GM12878 (cell line): ENCODE results near the gene ATF7IP. TPM values are rescaled to one million over a fixed set of nuclear protein-coding genes. Genes with fewer than 3 reads are reported as not detected.

ENCODE experiments used
- ATAC-seq: fragments of 200-7000 bp; cut with Tn5 transposase; 3 replicates; pipeline ENCODE4 v1.9.1; 2020; ENCODE audit warnings: mild to moderate bottlenecking, moderate library complexity
- BruUV-seq: library from RNA; stranded (reverse); fragments of 400-500 nt; replicated peaks from 2 replicates; lab custom pipeline; 2021; lab: Mats Ljungman, UMichigan
- CTCF ChIA-PET: fragments of 300-600 bp; sonication (Branson Sonifier 250); formaldehyde crosslinking; extraction: SDS; loops from one replicate; lab custom pipeline; 2021; ENCODE audit warnings: inconsistent platforms; lab: Yijun Ruan, JAX
- POLR2A ChIA-PET: fragments of 350-600 bp; formaldehyde crosslinking; extraction: SDS; loops from one replicate; lab custom pipeline; 2021; ENCODE audit warnings: inconsistent platforms; lab: Charles Lee
- RAD21 ChIA-PET: fragments of 300-600 bp; sonication (Branson Sonifier 250); formaldehyde crosslinking; loops from one replicate; lab custom pipeline; 2023; ENCODE audit warnings: antibody characterized with exemption; ENCODE audit not compliant: unreplicated experiment; lab: Charles Lee
- SMC1A ChIA-PET: fragments of 300-600 bp; sonication (Branson Sonifier 250); formaldehyde crosslinking; loops from one replicate; lab custom pipeline; 2023; ENCODE audit not compliant: unreplicated experiment, uncharacterized antibody; lab: Charles Lee
- DNase-seq: peaks from one replicate; pipeline ENCODE4 v3.0.0-alpha.2; 2011; ENCODE audit warnings: low read depth, low spot score
- FAIRE-seq: peaks from 3 replicates; lab custom pipeline; 2011; peaks lifted over from hg19 to GRCh38; lab: Jason Lieb, UNC
- H2AFZ ChIP-seq: 2 replicates; pipeline ENCODE4 v1.6.0; 2011; ENCODE audit warnings: low read depth, low read length, control low read depth; ENCODE audit not compliant: control insufficient read depth
- H3K27ac ChIP-seq: 2 replicates; pipeline ENCODE4 v1.5.1; 2011; ENCODE audit warnings: control low read depth; ENCODE audit not compliant: control insufficient read depth, insufficient read depth
- H3K27me3 ChIP-seq, 2 experiments: replicated peaks in 1 of 2; 2 replicates each; pipeline versions ENCODE4 v1.6.0 to v1.6.1; 2011; ENCODE audit warnings: low read length in 1 of 2; ENCODE audit not compliant: control insufficient read depth in 2 of 2, insufficient read depth in 2 of 2
- H3K36me3 ChIP-seq, 2 experiments: 2 replicates each; pipeline ENCODE4 v1.5.1; 2011; ENCODE audit warnings: low read length in 1 of 2; ENCODE audit not compliant: control insufficient read depth in 2 of 2, insufficient read depth in 2 of 2
- H3K4me1 ChIP-seq: 2 replicates; pipeline ENCODE4 v1.6.1; 2011; ENCODE audit warnings: mild to moderate bottlenecking, low read length, moderate library complexity, mixed read lengths; ENCODE audit not compliant: control insufficient read depth, insufficient read depth
- H3K4me2 ChIP-seq: 2 replicates; pipeline ENCODE4 v1.6.0; 2011; ENCODE audit warnings: control low read depth; ENCODE audit not compliant: control insufficient read depth, insufficient read depth
- H3K4me3 ChIP-seq: fragments of 200-600 bp; sonication (generic); 2 replicates; pipeline ENCODE4 v1.5.1; 2016
- H3K79me2 ChIP-seq: 2 replicates; pipeline ENCODE4 v1.6.0; 2011; ENCODE audit warnings: low read length; ENCODE audit not compliant: control insufficient read depth, insufficient read depth
- H3K9ac ChIP-seq: 2 replicates; pipeline ENCODE4 v1.8.0; 2011; ENCODE audit warnings: low read length, control low read depth, mixed read lengths; ENCODE audit not compliant: control insufficient read depth, insufficient read depth
- H3K9me3 ChIP-seq: replicated peaks from 3 replicates; pipeline ENCODE4 v1.5.1; 2011; ENCODE audit warnings: mild to moderate bottlenecking, low read length; ENCODE audit not compliant: control insufficient read depth, insufficient read depth
- H4K20me1 ChIP-seq: 2 replicates; pipeline ENCODE4 v1.6.0; 2011; ENCODE audit not compliant: control insufficient read depth, insufficient read depth
- ATF7 ChIP-seq: fragments of 450-650 bp; IDR thresholded peaks from 2 replicates; pipeline ENCODE4 v1.6.1; 2016; ENCODE audit warnings: low read depth, mild to moderate bottlenecking
- FOS ChIP-seq: IDR thresholded peaks from 3 replicates; pipeline ENCODE4 v1.6.1; 2011; ENCODE audit warnings: borderline replicate concordance; ENCODE audit not compliant: insufficient read length; ENCODE audit errors: extremely low read depth
- HDAC2 ChIP-seq: fragments of 200-600 bp; sonication (generic); IDR thresholded peaks from 2 replicates; pipeline ENCODE4 v1.6.1; 2017
- KAT2A ChIP-seq: conservative IDR thresholded peaks from 2 replicates; pipeline ENCODE4 v1.6.1; 2011; ENCODE audit warnings: low read depth, low read length; ENCODE audit not compliant: control insufficient read depth
- PAX5 ChIP-seq: IDR thresholded peaks from 2 replicates; pipeline ENCODE4 v1.6.1; 2011; ENCODE audit warnings: low read depth, low read length, borderline replicate concordance
- POLR2AphosphoS5 ChIP-seq: IDR thresholded peaks from 2 replicates; pipeline ENCODE4 v1.6.1; 2011; ENCODE audit warnings: mild to moderate bottlenecking, low read length, inconsistent platforms
- RFX5 ChIP-seq: IDR thresholded peaks from 2 replicates; pipeline ENCODE4 v1.6.1; 2011; ENCODE audit warnings: low read depth, low read length, improper control_type of control experiment
- SPI1 ChIP-seq: IDR thresholded peaks from 2 replicates; pipeline ENCODE4 v1.6.1; 2011; ENCODE audit warnings: low read depth, mild to moderate bottlenecking, low read length, moderate library complexity, borderline replicate concordance; ENCODE audit not compliant: insufficient read depth
- SREBF2 ChIP-seq: IDR thresholded peaks from 2 replicates; pipeline ENCODE4 v1.6.1; 2012; ENCODE audit warnings: mild to moderate bottlenecking, low read length
- TCF12 ChIP-seq: IDR thresholded peaks from 2 replicates; pipeline ENCODE4 v1.6.1; 2011; ENCODE audit warnings: low read depth, mild to moderate bottlenecking, low read length
- YY1 ChIP-seq: IDR thresholded peaks from 2 replicates; pipeline ENCODE4 v1.6.1; 2011; ENCODE audit warnings: low read depth, mild to moderate bottlenecking, low read length
- ZBTB33 ChIP-seq: fragments of 450-650 bp; IDR thresholded peaks from 2 replicates; pipeline ENCODE4 v1.6.1; 2017; ENCODE audit warnings: mild to moderate bottlenecking
- ZNF274 ChIP-seq: IDR thresholded peaks from one replicate; pipeline ENCODE4 v1.8.0; 2011; ENCODE audit not compliant: insufficient read length, insufficient read depth
- WGBS: methylation state at CpG from one replicate; pipeline ENCODE4 v1.1.6; 2016; ENCODE audit warnings: low lambda C conversion rate; ENCODE audit not compliant: insufficient replicate concordance, insufficient coverage; ENCODE audit errors: missing lambda C conversion rate; 5-methylcytosine and 5-hydroxymethylcytosine counted together
- in situ Hi-C: fragments of 300-500 bp; cut with MboI; formaldehyde crosslinking; loops from 9 replicates; pipeline ENCODE4 v1.14.3; 2018; ENCODE audit warnings: mixed read lengths
- intact Hi-C: fragments of 100-400 bp; cut with micrococcal nuclease; formaldehyde crosslinking; loops from one replicate; pipeline ENCODE4 v1.14.2; 2022; ENCODE audit not compliant: unreplicated experiment
- polyA plus RNA-seq, 11 experiments: library from polyadenylated mRNA; depleted of rRNA in 4 of 11; unstranded in 6 of 11; stranded (reverse) in 5 of 11; fragments of >200 nt; fragmentation: Nextera tagmentation in 4 of 11; fragmentation: Illumina TruSeq in 1 of 11; extraction: Ambion mirVana in 4 of 11; extraction: Trizol in 1 of 11; gene quantifications; 1 replicate in 1 of 11; 2 replicates in 10 of 11; pipeline versions ENCODE4 v1.2.1 to v1.2.3, GENCODE V29; 2011 to 2016; ENCODE audit warnings: inconsistent platforms in 2 of 11, missing spikeins in 2 of 11, low read depth in 1 of 11
- total RNA-seq, 4 experiments: library from RNA; depleted of rRNA in 3 of 4; stranded (reverse); fragments of >200 nt in 3 of 4; fragmentation: Illumina TruSeq in 1 of 4; extraction: Trizol in 1 of 4; gene quantifications; 2 replicates each; pipeline versions ENCODE4 v1.2.1 to v1.2.3, GENCODE V29; 2013 to 2021
- TF ChIP-seq, protein P1 (sequence below): fragments of 450-650 bp; IDR thresholded peaks from 2 replicates; pipeline ENCODE4 v1.6.1; 2018; ENCODE audit warnings: mild to moderate bottlenecking, low read depth, moderate library complexity; ENCODE audit not compliant: partially characterized antibody
- TF ChIP-seq, protein P2 (sequence below): fragments of 150-350 bp; IDR thresholded peaks from 2 replicates; pipeline ENCODE4 v1.6.1; 2014; ENCODE audit warnings: mild to moderate bottlenecking, low read depth, low read length

ATF7IP gene
- total and polyA plus RNA-seq, 10 of the 15 experiments (the other 5 are each of a cell fraction or from before 2014, with no cell fraction given): 6.2 to 66.6 (median 29.3) TPM

GRCh38 chr12:14410177-14410576 is 44.7 kb downstream of the ATF7IP start (continued):
- TF ChIP-seq, protein P1, sequence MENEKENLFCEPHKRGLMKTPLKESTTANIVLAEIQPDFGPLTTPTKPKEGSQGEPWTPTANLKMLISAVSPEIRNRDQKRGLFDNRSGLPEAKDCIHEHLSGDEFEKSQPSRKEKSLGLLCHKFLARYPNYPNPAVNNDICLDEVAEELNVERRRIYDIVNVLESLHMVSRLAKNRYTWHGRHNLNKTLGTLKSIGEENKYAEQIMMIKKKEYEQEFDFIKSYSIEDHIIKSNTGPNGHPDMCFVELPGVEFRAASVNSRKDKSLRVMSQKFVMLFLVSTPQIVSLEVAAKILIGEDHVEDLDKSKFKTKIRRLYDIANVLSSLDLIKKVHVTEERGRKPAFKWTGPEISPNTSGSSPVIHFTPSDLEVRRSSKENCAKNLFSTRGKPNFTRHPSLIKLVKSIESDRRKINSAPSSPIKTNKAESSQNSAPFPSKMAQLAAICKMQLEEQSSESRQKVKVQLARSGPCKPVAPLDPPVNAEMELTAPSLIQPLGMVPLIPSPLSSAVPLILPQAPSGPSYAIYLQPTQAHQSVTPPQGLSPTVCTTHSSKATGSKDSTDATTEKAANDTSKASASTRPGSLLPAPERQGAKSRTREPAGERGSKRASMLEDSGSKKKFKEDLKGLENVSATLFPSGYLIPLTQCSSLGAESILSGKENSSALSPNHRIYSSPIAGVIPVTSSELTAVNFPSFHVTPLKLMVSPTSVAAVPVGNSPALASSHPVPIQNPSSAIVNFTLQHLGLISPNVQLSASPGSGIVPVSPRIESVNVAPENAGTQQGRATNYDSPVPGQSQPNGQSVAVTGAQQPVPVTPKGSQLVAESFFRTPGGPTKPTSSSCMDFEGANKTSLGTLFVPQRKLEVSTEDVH: no peak
- no peak for TF ChIP-seq POLR2AphosphoS5
- no peak for TF ChIP-seq FOS
- no peak for TF ChIP-seq YY1
- TF ChIP-seq ATF7: no peak
- TF ChIP-seq SREBF2: no peak

- peaks cover 74% of the 10 kb centered on the region for H3K79me2 ChIP-seq
- H2AFZ ChIP-seq: no peak overlapping the region
- ChIA-PET POLR2A (no interaction called here), CTCF (interaction anchor here (0.9 to 1.3 kb wide), 2 partner anchors 14 to 47 kb away, joined by 3 to 4 read pairs; no protein-coding TSS in a partner anchor), SMC1A (interaction anchor here (1.3 to 1.4 kb wide), 4 partner anchors 8 to 170 kb away, joined by 3 to 8 read pairs (median 5); no protein-coding TSS in a partner anchor), RAD21 (no interaction called here)
- no peak overlapping the region for H3K27ac ChIP-seq
- no peak overlapping the region for H3K4me3 ChIP-seq
- FAIRE-seq (no peak), ATAC-seq (no peak), DNase-seq (no peak)
- peaks cover 42% of the 10 kb centered on the region for H3K9me3 ChIP-seq
- in situ Hi-C loops (no loop called here), intact Hi-C loops (no loop called here)
- no peak overlapping the region for H3K4me2 ChIP-seq
- no TSS peak for BruUV-seq
- peaks cover 0 to 2% of the 10 kb centered on the region in 2 experiments; a peak in 1 of 4 replicates for H3K36me3 ChIP-seq
- H4K20me1 ChIP-seq: no peaks in the 10 kb centered on the region
- H3K27me3 ChIP-seq: no peaks in the 10 kb centered on the region
- H3K4me1 ChIP-seq: no peaks in the 10 kb centered on the region
- 94% methylated on average over 6 of the region's 6 CpGs for WGBS
- H3K9ac ChIP-seq: no peak overlapping the region
- no peak for TF ChIP-seq PAX5
- no peak for TF ChIP-seq KAT2A
- no peak for TF ChIP-seq TCF12
- no peak for TF ChIP-seq SPI1
- no peak for TF ChIP-seq HDAC2
- TF ChIP-seq ZBTB33: no peak
- TF ChIP-seq, protein P2, sequence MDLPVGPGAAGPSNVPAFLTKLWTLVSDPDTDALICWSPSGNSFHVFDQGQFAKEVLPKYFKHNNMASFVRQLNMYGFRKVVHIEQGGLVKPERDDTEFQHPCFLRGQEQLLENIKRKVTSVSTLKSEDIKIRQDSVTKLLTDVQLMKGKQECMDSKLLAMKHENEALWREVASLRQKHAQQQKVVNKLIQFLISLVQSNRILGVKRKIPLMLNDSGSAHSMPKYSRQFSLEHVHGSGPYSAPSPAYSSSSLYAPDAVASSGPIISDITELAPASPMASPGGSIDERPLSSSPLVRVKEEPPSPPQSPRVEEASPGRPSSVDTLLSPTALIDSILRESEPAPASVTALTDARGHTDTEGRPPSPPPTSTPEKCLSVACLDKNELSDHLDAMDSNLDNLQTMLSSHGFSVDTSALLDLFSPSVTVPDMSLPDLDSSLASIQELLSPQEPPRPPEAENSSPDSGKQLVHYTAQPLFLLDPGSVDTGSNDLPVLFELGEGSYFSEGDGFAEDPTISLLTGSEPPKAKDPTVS: no peak
- no peak for TF ChIP-seq RFX5
- TF ChIP-seq ZNF274: no peak
Observed at GRCh38 chr12:14410841-14411569, 45.5 kb downstream of the ATF7IP start.
